ENCODE data around the gene DISC1. TPM values are rescaled to one million over a fixed set of nuclear protein-coding genes. Genes with fewer than 3 reads are reported as not detected.
"Not testable (repeated sequence)": the region's sequence is repeated elsewhere in the genome, so short reads cannot be mapped to it uniquely, and the experiment has no call there.

DISC1 gene
- total RNA-seq, 2 experiments from 2014 or later = 3.5 to 5.0 TPM

DNA sequence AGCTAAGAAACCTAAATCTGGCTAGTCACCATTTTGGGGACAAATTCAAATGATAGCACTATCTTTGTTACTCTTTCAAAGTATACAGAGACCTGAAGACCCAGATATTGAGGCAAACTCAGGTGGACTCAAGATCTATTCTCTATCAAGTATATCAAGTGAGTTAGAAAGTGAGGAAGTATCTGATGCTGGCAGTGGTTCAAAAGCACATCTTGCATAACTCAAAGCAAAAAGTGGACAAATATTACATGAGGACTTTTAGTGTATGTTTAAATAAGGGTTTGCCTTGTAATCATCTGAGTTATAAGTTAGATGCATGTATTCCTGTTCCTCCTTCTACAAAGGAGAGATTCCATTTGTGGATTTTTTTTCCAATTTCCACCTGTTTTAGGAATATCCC is 338.4 kb downstream of the DISC1 start:
- CTCF ChIA-PET = no interaction called here
- Mint-ChIP-seq H3K4me3 (no peak overlapping the region), H3K27me3 (no peaks in the 10 kb centered on the region), H3K36me3 (ENCODE audit: low read depth) (peaks cover 6% of the 10 kb centered on the region), H3K9me3 (no peaks in the 10 kb centered on the region), H3K4me1 (ENCODE audit: low read depth) (no peaks in the 10 kb centered on the region), H3K27ac (no peak overlapping the region)
- TF ChIP-seq, protein P1, sequence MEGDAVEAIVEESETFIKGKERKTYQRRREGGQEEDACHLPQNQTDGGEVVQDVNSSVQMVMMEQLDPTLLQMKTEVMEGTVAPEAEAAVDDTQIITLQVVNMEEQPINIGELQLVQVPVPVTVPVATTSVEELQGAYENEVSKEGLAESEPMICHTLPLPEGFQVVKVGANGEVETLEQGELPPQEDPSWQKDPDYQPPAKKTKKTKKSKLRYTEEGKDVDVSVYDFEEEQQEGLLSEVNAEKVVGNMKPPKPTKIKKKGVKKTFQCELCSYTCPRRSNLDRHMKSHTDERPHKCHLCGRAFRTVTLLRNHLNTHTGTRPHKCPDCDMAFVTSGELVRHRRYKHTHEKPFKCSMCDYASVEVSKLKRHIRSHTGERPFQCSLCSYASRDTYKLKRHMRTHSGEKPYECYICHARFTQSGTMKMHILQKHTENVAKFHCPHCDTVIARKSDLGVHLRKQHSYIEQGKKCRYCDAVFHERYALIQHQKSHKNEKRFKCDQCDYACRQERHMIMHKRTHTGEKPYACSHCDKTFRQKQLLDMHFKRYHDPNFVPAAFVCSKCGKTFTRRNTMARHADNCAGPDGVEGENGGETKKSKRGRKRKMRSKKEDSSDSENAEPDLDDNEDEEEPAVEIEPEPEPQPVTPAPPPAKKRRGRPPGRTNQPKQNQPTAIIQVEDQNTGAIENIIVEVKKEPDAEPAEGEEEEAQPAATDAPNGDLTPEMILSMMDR (IDR thresholded peaks at IDR 0.05) = no peak
- POLR2A ChIA-PET = no interaction called here
- no peak for ATAC-seq
- DNase-seq = no peak
- intact Hi-C loops (cut with micrococcal nuclease) = no loop called here

DNA sequence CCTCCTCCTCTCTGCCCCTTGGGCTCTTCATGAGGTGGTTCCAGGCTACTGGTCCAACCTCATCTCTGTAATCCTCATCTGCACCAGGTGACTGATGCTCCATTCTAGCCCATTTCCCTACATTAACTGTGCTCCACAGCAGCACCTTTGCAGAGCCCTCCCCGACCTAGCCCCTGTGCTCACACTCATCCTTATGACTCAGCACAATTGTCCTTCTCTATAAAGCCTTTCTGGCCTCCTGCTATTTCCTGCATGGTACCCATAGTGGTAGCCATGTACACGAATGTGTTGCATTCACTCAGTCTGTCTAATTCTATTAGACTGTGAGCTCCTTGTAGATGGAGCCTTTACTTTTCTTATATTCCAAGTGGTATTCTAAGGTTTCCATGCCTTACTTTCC is 339.0 kb downstream of the DISC1 start:
- ChIA-PET POLR2A (no interaction called here), CTCF (no interaction called here)
- Mint-ChIP-seq H3K9me3 (no peaks in the 10 kb centered on the region), H3K27ac (no peak overlapping the region), H3K4me1 (ENCODE audit: low read depth) (peaks cover 1% of the 10 kb centered on the region), H3K4me3 (no peak overlapping the region), H3K27me3 (no peaks in the 10 kb centered on the region), H3K36me3 (ENCODE audit: low read depth) (peaks cover 4% of the 10 kb centered on the region)
- TF ChIP-seq, protein P1 (IDR thresholded peaks at IDR 0.05) = no peak
- DNase-seq = no peak
- no peak for ATAC-seq
- intact Hi-C loops (cut with micrococcal nuclease) = no loop called here

DNA sequence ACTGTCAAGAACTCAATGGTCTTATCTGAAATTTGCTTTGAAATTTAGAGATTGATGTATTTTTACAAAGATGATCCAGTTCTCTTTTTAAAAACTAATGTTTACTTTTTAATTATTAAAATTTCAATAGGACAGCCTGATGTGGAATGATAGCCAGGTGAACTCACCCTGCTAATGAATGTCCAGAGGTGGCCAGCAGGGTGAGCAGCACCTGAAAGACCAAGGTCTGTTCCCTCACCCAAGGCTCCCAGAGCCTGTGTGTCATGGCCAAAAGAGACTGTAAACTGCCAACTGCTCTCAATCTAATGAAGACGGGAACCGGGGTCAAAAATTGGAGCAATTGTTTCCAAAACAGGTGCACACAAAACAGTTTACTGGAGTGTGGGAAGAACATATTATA is 340.4 kb downstream of the DISC1 start:
- peaks cover 4% of the 10 kb centered on the region for H3K36me3 Mint-ChIP-seq (ENCODE audit: low read depth)
- intact Hi-C loops (cut with micrococcal nuclease) = no loop called here
- TF ChIP-seq, protein P1 (IDR thresholded peaks at IDR 0.05) = no peak
- no peaks in the 10 kb centered on the region for H3K9me3 Mint-ChIP-seq
- ChIA-PET POLR2A (no interaction called here), CTCF (interaction anchor here (1.2 kb wide), 1 partner anchor 24 kb away, joined by 3 read pairs; no protein-coding TSS in a partner anchor)
- H3K4me1 Mint-ChIP-seq (ENCODE audit: low read depth) = peaks cover 12% of the 10 kb centered on the region
- no peak overlapping the region for H3K4me3 Mint-ChIP-seq
- no peak for DNase-seq
- no peak for ATAC-seq
- H3K27ac Mint-ChIP-seq = no peak overlapping the region
- no peaks in the 10 kb centered on the region for H3K27me3 Mint-ChIP-seq

DNA sequence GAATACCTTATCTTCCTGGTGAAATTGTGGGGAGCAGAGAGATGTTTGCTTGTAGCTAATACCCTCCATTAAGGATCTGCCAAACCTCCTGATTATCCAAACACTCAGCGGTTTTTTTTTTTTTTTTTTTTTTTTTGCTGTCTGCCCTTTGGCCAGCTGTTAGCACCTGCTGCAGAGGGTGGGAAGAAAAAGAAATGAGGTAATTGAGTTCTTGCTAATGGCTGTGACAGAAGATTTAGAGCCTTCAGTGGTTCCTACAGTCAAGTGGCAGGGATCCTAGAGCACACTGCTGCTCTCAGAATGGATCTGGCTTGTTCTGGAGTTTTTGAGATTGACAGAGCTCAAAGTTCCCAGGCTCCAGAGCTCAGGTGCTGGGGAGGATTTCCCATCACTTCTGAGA is 342.5 kb downstream of the DISC1 start:
- intact Hi-C loops (cut with micrococcal nuclease) = no loop called here
- CTCF ChIA-PET = no interaction called here
- no peak overlapping the region for H3K27ac Mint-ChIP-seq
- no peak overlapping the region for H3K4me3 Mint-ChIP-seq
- POLR2A ChIA-PET = no interaction called here
- ATAC-seq (no peak), DNase-seq (no peak)
- H3K9me3 Mint-ChIP-seq = no peaks in the 10 kb centered on the region
- H3K36me3 Mint-ChIP-seq (ENCODE audit: low read depth) = peaks cover 4% of the 10 kb centered on the region
- TF ChIP-seq, protein P1 (IDR thresholded peaks at IDR 0.05) = no peak
- H3K4me1 Mint-ChIP-seq (ENCODE audit: low read depth) = peaks cover 23% of the 10 kb centered on the region
- no peaks in the 10 kb centered on the region for H3K27me3 Mint-ChIP-seq

DNA sequence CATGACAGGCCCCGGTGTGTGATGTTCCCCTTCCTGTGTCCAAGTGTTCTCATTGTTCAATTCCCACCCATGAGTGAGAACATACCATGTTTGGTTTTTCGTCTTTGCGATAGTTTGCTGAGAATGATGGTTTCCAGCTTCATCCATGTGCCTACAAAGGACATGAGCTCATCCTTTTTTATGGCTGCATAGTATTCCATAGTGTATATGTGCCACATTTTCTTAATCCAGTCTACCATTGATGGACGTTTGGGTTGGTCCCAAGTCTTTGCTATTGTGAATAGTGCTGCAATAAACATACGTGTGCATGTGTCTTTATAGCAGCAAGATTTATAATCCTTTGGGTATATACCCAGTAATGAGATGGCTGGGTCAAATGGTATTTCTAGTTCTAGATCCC is 343.2 kb downstream of the DISC1 start:
- CTCF ChIA-PET; H3K36me3 Mint-ChIP-seq (ENCODE audit: low read depth); ATAC-seq; H3K27ac Mint-ChIP-seq; POLR2A ChIA-PET; H3K9me3 Mint-ChIP-seq; DNase-seq; H3K27me3 Mint-ChIP-seq; H3K4me3 Mint-ChIP-seq; intact Hi-C loops (cut with micrococcal nuclease): not testable (repeated sequence)
- peaks cover 25% of the 10 kb centered on the region for H3K4me1 Mint-ChIP-seq (ENCODE audit: low read depth)

DNA sequence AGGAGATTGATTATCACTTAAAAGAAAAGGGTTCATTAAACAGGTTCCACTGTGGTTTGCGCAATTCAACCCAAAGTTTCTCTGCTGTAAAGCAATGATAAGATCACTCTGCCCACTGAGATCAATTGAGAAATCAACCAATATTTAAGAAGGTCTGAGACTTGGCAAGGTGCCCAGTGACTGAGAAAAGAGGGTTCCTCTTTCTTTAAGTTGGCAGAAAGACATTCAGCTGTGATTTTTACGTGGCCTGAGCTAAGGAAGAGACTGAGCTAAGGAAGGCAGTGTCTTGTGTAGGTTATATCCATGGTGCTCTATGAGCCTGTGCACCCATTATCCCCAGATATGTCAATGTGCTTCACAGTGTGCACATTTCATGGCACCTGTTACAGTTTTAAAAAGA is 344.1 kb downstream of the DISC1 start:
- intact Hi-C loops (cut with micrococcal nuclease) = no loop called here
- ChIA-PET POLR2A (no interaction called here), CTCF (no interaction called here)
- Mint-ChIP-seq H3K4me3 (no peak overlapping the region), H3K27ac (no peak overlapping the region), H3K27me3 (no peaks in the 10 kb centered on the region), H3K9me3 (no peaks in the 10 kb centered on the region), H3K4me1 (ENCODE audit: low read depth) (peaks cover 25% of the 10 kb centered on the region), H3K36me3 (ENCODE audit: low read depth) (peaks cover 4% of the 10 kb centered on the region)
- DNase-seq (peak; percentile 10), ATAC-seq (no peak)
- TF ChIP-seq, protein P1 (IDR thresholded peaks at IDR 0.05) = no peak

Measured in activated CD8-positive, alpha-beta T cell treated with anti-CD3 and anti-CD28 coated beads for 36 hours (primary cell).